WTC11 (cell line): ENCODE results near the gene HLA-E. TPM values are rescaled to one million over a fixed set of nuclear protein-coding genes. Genes with fewer than 3 reads are reported as not detected.

ENCODE experiments used
- ATAC-seq: fragments of 200-7000 bp; cut with Tn5 transposase; 2 replicates; pipeline ENCODE4 v1.10.0; 2021; ENCODE audit warnings: mild to moderate bottlenecking, moderate library complexity
- CTCF ChIA-PET: fragments of 300-600 bp; sonication (Branson Sonifier 250); formaldehyde crosslinking; loops from one replicate; lab custom pipeline; 2021; ENCODE audit warnings: antibody characterized with exemption; lab: Charles Lee
- POLR2A ChIA-PET: fragments of 350-600 bp; sonication (Branson Sonifier 250); formaldehyde crosslinking; loops from one replicate; lab custom pipeline; 2021; ENCODE audit warnings: antibody characterized with exemption; lab: Charles Lee
- DNase-seq: peaks from one replicate; pipeline ENCODE4 v3.0.0; 2021; ENCODE audit warnings: low spot score
- H3K27ac Mint-ChIP-seq: 2 replicates; pipeline ENCODE4 v1.8.0; 2021; ENCODE audit warnings: mixed read lengths
- H3K27me3 Mint-ChIP-seq: 2 replicates; pipeline ENCODE4 v1.8.0; 2021; ENCODE audit warnings: low read depth, mild to moderate bottlenecking, moderate library complexity, mixed read lengths
- H3K36me3 Mint-ChIP-seq: 2 replicates; pipeline ENCODE4 v1.8.0; 2021; ENCODE audit warnings: mixed read lengths
- H3K4me1 Mint-ChIP-seq: 2 replicates; pipeline ENCODE4 v1.8.0; 2022; ENCODE audit warnings: mixed read lengths
- H3K4me3 Mint-ChIP-seq: 2 replicates; pipeline ENCODE4 v1.8.0; 2021; ENCODE audit warnings: mild to moderate bottlenecking, moderate library complexity, mixed read lengths
- H3K9me3 Mint-ChIP-seq: 2 replicates; pipeline ENCODE4 v1.8.0; 2021; ENCODE audit warnings: mixed read lengths
- NFE2L1 ChIP-seq: sonication (generic); formaldehyde crosslinking; IDR thresholded peaks from 2 replicates; pipeline ENCODE4 v1.8.1; 2023; ENCODE audit warnings: missing genetic modification reagents
- NFYB ChIP-seq: sonication (generic); formaldehyde crosslinking; conservative IDR thresholded peaks from 2 replicates; pipeline ENCODE4 v1.8.0; 2022; ENCODE audit warnings: low read depth, missing genetic modification reagents
- TP53 ChIP-seq: sonication (generic); formaldehyde crosslinking; IDR thresholded peaks from 2 replicates; pipeline ENCODE4 v1.8.1; 2023; ENCODE audit warnings: mild to moderate bottlenecking, missing genetic modification reagents
- ZNF138 ChIP-seq: sonication (generic); formaldehyde crosslinking; conservative IDR thresholded peaks from 2 replicates; pipeline ENCODE4 v1.8.1; 2022; ENCODE audit warnings: mild to moderate bottlenecking, moderate library complexity, missing genetic modification reagents
- ZNF263 ChIP-seq: sonication (generic); formaldehyde crosslinking; IDR thresholded peaks from 2 replicates; pipeline ENCODE4 v1.8.1; 2022; ENCODE audit warnings: low read depth, mild to moderate bottlenecking, moderate library complexity, missing genetic modification reagents
- ZNF671 ChIP-seq: fragments of 250-450 bp; sonication (Bioruptor Pico); IDR thresholded peaks from 2 replicates; pipeline ENCODE4 v1.8.0; 2021; ENCODE audit warnings: mild to moderate bottlenecking
- total RNA-seq: library from RNA; stranded (reverse); gene quantifications from 3 replicates; pipeline ENCODE4 v1.2.3, GENCODE V29; 2021
- TF ChIP-seq, protein P1 (sequence below): fragments of 250-450 bp; sonication (Bioruptor Pico); IDR thresholded peaks from 2 replicates; pipeline ENCODE4 v2.1.2; 2022; ENCODE audit warnings: mild to moderate bottlenecking, moderate library complexity
- TF ChIP-seq, protein P2 (sequence below): sonication (generic); formaldehyde crosslinking; IDR thresholded peaks from 2 replicates; pipeline ENCODE4 v1.8.0; 2022; ENCODE audit warnings: missing genetic modification reagents
- TF ChIP-seq, protein P3 (sequence below): fragments of 200-600 bp; IDR thresholded peaks from 2 replicates; pipeline ENCODE4 v1.8.0; 2022; ENCODE audit warnings: antibody characterized with exemption
- TF ChIP-seq, protein P4 (sequence below): sonication (generic); formaldehyde crosslinking; IDR thresholded peaks from 2 replicates; pipeline ENCODE4 v1.8.0; 2022; ENCODE audit warnings: mild to moderate bottlenecking, missing genetic modification reagents
- TF ChIP-seq, protein P5 (sequence below): sonication (generic); formaldehyde crosslinking; IDR thresholded peaks from 2 replicates; pipeline ENCODE4 v1.8.1; 2023; ENCODE audit warnings: mild to moderate bottlenecking, moderate library complexity, missing genetic modification reagents

HLA-E gene
- total RNA-seq, 1 experiment from 2014 or later = 44.7 TPM

DNA sequence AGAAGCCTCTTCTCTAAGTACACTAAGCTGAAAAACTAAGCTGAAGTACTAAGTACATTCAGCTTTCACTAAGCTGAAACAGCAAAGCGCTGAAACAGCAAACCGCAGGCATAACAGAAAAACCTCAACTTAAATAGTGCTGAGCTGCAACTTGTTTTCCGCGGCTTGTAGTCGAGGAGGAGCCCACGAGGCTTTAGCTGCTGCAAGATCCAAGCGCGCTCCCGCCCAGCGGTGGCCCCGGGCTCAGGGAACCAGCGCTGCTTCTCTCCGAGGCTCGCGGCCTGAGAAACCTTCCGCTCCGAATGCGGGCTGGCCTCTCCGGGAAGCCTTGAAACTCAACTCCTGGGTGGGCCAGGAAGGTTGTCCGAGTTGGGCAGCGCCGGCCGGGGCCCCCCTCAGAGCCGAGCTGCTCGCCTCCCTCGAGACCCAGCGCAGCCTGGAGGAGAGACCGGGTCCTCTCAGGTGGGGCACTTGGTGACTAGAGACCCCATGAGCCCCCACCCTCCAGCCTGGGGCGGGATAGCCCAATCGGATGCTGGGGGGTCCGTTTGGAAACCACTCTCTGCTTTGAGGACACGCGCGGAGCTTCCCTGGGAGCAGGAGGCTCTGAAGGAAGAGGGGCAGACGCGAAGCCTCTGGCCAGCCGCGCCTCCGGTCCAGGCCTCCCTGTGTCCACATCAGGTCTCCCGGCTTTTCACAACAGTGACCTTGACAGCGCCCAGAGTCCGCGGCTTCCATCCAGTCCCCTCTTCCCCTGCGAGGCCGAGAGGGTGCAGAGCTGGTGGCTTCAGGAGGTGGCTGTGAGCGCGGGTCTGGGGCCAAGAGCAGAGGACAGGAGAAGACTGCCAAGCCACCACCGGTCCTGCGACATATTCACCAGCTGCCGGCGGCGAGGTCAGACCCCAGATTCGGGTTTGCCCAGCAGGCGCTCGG is 38.1 kb upstream of the HLA-E start (continued):
- TF ChIP-seq, protein P1, sequence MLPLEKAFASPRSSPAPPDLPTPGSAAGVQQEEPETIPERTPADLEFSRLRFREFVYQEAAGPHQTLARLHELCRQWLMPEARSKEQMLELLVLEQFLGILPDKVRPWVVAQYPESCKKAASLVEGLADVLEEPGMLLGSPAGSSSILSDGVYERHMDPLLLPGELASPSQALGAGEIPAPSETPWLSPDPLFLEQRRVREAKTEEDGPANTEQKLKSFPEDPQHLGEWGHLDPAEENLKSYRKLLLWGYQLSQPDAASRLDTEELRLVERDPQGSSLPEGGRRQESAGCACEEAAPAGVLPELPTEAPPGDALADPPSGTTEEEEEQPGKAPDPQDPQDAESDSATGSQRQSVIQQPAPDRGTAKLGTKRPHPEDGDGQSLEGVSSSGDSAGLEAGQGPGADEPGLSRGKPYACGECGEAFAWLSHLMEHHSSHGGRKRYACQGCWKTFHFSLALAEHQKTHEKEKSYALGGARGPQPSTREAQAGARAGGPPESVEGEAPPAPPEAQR (CRISPR knock-in tag) = no peak

DNA sequence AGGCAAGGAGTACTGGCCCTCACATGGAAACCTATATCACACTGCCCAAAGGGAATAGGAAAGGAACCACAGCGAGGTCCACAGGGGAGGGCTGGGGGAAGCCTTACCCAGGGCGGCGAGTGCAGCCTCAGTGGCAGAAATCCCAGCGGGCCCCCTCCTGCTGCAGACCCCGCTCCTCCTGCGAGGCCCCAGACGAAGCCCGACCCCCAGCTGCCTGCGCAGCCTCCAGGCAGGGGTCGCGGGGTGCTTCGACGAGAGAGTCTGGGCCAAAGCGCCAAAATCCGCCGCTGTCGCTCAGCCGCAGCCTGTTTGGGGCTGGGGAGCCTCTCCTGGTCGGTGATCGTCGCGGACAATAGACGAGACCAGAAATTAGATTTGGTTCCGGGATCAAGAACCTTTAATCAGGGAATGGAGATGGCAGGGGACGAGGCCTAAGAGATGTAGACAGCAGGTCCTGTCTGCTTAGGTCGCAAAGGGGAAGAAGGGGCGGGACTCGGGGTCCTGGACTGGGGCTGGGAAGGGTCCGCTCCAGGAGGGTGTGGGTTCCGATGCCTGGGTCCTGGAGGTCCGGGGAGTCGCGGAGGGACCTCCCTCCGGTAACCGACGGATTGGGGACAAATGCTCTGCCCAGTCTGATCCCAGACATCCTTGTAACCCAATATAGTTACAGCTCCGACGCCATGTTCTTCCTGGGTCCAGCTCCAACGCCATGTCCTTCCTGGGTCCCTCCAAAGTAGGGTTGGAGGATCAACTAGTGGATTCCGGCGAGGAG is 36.4 kb upstream of the HLA-E start:
- Mint-ChIP-seq H3K36me3 (no peaks in the 10 kb centered on the region), H3K27me3 (peaks cover 89% of the 10 kb centered on the region), H3K9me3 (no peaks in the 10 kb centered on the region), H3K27ac (no peak overlapping the region), H3K4me3 (no peak overlapping the region), H3K4me1 (peaks cover 5% of the 10 kb centered on the region; the same call in 1 of the 2 replicates)
- ChIA-PET POLR2A (interaction anchor here (1.0 kb wide), 1 partner anchor 144 kb away, joined by 4 read pairs; no protein-coding TSS in a partner anchor), CTCF (interaction anchor here (0.5 to 2.2 kb wide), 65 partner anchors 8 to 1113 kb away, joined by 3 to 33 read pairs (median 4); partner anchors contain the start of genes ABCF1, DHX16, TRIM26 and TRIM39)
- DNase-seq = no peak
- no peak for ATAC-seq
- no peak for TF ChIP-seq ZNF263 (CRISPR knock-in tag)

DNA sequence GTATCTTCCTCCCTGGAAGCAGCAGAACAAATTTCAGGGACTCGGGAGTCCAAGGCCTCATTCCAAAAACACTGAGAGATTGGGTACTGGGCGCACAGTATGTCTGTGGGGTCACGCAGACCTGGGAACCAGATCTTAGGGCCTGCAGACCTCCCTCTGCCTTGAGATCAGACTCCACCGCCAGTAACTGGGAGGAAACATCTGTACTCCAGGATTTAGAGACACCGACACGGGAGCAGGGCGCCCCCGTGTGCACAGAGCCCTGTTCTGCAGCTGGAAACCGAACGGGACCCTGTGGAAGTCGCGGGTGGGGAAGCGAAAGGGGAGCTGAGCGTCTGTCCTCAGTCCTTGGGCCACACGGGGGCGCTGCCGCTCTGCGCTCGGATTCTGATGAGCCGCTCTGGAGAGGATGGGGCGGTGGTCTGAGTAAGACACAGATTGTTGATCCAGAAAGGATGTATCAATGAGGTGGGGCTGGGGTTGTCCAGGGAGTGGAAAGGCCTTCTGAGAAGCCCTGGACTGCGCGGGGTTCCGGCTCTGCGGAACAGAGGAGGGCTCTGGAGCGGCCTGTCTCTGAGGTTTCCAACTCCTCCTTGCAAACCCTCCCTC is 35.7 kb upstream of the HLA-E start:
- peaks cover 89% of the 10 kb centered on the region for H3K27me3 Mint-ChIP-seq
- no peaks in the 10 kb centered on the region for H3K36me3 Mint-ChIP-seq
- POLR2A ChIA-PET = interaction anchor here (1.0 kb wide), 1 partner anchor 143 kb away, joined by 4 read pairs; no protein-coding TSS in a partner anchor
- ATAC-seq (peak; percentile 95), DNase-seq (peak; percentile 96)
- TF ChIP-seq ZNF138 (CRISPR knock-in tag) (no peak), NFE2L1 (no peak), NFYB (CRISPR knock-in tag) (no peak), ZNF671 (CRISPR knock-in tag) (no peak), TP53 (CRISPR knock-in tag) (no peak)
- TF ChIP-seq, protein P2, sequence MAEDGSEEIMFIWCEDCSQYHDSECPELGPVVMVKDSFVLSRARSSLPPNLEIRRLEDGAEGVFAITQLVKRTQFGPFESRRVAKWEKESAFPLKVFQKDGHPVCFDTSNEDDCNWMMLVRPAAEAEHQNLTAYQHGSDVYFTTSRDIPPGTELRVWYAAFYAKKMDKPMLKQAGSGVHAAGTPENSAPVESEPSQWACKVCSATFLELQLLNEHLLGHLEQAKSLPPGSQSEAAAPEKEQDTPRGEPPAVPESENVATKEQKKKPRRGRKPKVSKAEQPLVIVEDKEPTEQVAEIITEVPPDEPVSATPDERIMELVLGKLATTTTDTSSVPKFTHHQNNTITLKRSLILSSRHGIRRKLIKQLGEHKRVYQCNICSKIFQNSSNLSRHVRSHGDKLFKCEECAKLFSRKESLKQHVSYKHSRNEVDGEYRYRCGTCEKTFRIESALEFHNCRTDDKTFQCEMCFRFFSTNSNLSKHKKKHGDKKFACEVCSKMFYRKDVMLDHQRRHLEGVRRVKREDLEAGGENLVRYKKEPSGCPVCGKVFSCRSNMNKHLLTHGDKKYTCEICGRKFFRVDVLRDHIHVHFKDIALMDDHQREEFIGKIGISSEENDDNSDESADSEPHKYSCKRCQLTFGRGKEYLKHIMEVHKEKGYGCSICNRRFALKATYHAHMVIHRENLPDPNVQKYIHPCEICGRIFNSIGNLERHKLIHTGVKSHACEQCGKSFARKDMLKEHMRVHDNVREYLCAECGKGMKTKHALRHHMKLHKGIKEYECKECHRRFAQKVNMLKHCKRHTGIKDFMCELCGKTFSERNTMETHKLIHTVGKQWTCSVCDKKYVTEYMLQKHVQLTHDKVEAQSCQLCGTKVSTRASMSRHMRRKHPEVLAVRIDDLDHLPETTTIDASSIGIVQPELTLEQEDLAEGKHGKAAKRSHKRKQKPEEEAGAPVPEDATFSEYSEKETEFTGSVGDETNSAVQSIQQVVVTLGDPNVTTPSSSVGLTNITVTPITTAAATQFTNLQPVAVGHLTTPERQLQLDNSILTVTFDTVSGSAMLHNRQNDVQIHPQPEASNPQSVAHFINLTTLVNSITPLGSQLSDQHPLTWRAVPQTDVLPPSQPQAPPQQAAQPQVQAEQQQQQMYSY (CRISPR knock-in tag) = peak; percentile 83
- TF ChIP-seq, protein P3, sequence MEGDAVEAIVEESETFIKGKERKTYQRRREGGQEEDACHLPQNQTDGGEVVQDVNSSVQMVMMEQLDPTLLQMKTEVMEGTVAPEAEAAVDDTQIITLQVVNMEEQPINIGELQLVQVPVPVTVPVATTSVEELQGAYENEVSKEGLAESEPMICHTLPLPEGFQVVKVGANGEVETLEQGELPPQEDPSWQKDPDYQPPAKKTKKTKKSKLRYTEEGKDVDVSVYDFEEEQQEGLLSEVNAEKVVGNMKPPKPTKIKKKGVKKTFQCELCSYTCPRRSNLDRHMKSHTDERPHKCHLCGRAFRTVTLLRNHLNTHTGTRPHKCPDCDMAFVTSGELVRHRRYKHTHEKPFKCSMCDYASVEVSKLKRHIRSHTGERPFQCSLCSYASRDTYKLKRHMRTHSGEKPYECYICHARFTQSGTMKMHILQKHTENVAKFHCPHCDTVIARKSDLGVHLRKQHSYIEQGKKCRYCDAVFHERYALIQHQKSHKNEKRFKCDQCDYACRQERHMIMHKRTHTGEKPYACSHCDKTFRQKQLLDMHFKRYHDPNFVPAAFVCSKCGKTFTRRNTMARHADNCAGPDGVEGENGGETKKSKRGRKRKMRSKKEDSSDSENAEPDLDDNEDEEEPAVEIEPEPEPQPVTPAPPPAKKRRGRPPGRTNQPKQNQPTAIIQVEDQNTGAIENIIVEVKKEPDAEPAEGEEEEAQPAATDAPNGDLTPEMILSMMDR = peak; percentile 88
- TF ChIP-seq, protein P4, sequence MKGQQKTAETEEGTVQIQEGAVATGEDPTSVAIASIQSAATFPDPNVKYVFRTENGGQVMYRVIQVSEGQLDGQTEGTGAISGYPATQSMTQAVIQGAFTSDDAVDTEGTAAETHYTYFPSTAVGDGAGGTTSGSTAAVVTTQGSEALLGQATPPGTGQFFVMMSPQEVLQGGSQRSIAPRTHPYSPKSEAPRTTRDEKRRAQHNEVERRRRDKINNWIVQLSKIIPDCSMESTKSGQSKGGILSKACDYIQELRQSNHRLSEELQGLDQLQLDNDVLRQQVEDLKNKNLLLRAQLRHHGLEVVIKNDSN (CRISPR knock-in tag) = no peak
- TF ChIP-seq, protein P5, sequence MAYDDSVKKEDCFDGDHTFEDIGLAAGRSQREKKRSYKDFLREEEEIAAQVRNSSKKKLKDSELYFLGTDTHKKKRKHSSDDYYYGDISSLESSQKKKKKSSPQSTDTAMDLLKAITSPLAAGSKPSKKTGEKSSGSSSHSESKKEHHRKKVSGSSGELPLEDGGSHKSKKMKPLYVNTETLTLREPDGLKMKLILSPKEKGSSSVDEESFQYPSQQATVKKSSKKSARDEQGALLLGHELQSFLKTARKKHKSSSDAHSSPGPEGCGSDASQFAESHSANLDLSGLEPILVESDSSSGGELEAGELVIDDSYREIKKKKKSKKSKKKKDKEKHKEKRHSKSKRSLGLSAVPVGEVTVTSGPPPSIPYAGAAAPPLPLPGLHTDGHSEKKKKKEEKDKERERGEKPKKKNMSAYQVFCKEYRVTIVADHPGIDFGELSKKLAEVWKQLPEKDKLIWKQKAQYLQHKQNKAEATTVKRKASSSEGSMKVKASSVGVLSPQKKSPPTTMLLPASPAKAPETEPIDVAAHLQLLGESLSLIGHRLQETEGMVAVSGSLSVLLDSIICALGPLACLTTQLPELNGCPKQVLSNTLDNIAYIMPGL = 0 out of 2 replicates have a peak, but pooled peaks have one; percentile 30
- peaks cover 5% of the 10 kb centered on the region; the same call in 1 of the 2 replicates for H3K4me1 Mint-ChIP-seq
- H3K27ac Mint-ChIP-seq = no peak overlapping the region
- no peaks in the 10 kb centered on the region for H3K9me3 Mint-ChIP-seq
- CTCF ChIA-PET = interaction anchor here (0.5 to 2.2 kb wide), 67 partner anchors 8 to 1114 kb away, joined by 3 to 33 read pairs (median 4); partner anchors contain the start of genes ABCF1, DHX16, TRIM26 and TRIM39
- no peak overlapping the region for H3K4me3 Mint-ChIP-seq
